MV-4-11 (cell line): Measurements from ENCODE around the gene SPPL2C.

Experiments
- DNase-seq: peaks from one replicate; lab custom pipeline; 2025; lab: John Stamatoyannopoulos, UW

Gene SPPL2C

GRCh38 chr17:45844695-45845375 is at the start of gene SPPL2C:
Gene SPPL2C, plus strand, starts transcription at chr17:45844881. Its CDS starts 26 bp downstream, at chr17:45844907.
- DNase-seq = no peak

GRCh38 chr17:45800816-45801215 is 43.9 kb upstream of the SPPL2C start:
- DNase-seq = no peak

GRCh38 chr17:45801421-45801820 is 43.3 kb upstream of the SPPL2C start:
- no peak for DNase-seq

GRCh38 chr17:45808845-45809244 is 35.8 kb upstream of the SPPL2C start:
- DNase-seq = no peak

- no peak for DNase-seq
Observed at GRCh38 chr17:45809499-45809898, 35.2 kb upstream of the SPPL2C start.

- DNase-seq = no peak
Observed at GRCh38 chr17:45812102-45812501, 32.6 kb upstream of the SPPL2C start.

GRCh38 chr17:45813048-45813725 is 31.5 kb upstream of the SPPL2C start:
- DNase-seq = no peak

GRCh38 chr17:45814622-45815606 is 29.8 kb upstream of the SPPL2C start:
- DNase-seq = no peak

GRCh38 chr17:45815752-45816151 is 28.9 kb upstream of the SPPL2C start:
- DNase-seq = no peak

GRCh38 chr17:45818041-45818440 is 26.6 kb upstream of the SPPL2C start:
- no peak for DNase-seq

- no peak for DNase-seq
Observed at GRCh38 chr17:45818699-45819098, 26.0 kb upstream of the SPPL2C start.

GRCh38 chr17:45819632-45820031 is 25.0 kb upstream of the SPPL2C start:
- no peak for DNase-seq

- DNase-seq = no peak
Observed at GRCh38 chr17:45820052-45820780, 24.5 kb upstream of the SPPL2C start.

GRCh38 chr17:45821147-45821546 is 23.5 kb upstream of the SPPL2C start:
- no peak for DNase-seq

GRCh38 chr17:45823598-45823997 is 21.1 kb upstream of the SPPL2C start:
- DNase-seq = no peak

GRCh38 chr17:45824475-45824874 is 20.2 kb upstream of the SPPL2C start:
- no peak for DNase-seq

GRCh38 chr17:45824901-45825492 is 19.7 kb upstream of the SPPL2C start:
- DNase-seq = no peak

- no peak for DNase-seq
Observed at GRCh38 chr17:45825792-45826191, 18.9 kb upstream of the SPPL2C start.

- no peak for DNase-seq
Observed at GRCh38 chr17:45826919-45827588, 17.6 kb upstream of the SPPL2C start.

- DNase-seq = no peak
Observed at GRCh38 chr17:45828171-45828570, 16.5 kb upstream of the SPPL2C start.

GRCh38 chr17:45828582-45829133 is 16.0 kb upstream of the SPPL2C start:
- no peak for DNase-seq
